ENCODE results near the gene SYNCRIP.
A peak's percentile ranks its signal among the peaks of the same experiment; 100 is the strongest.
"Not testable (repeated sequence)": the region's sequence is repeated elsewhere in the genome, so short reads cannot be mapped to it uniquely, and the experiment has no call there.

SYNCRIP gene

DNA sequence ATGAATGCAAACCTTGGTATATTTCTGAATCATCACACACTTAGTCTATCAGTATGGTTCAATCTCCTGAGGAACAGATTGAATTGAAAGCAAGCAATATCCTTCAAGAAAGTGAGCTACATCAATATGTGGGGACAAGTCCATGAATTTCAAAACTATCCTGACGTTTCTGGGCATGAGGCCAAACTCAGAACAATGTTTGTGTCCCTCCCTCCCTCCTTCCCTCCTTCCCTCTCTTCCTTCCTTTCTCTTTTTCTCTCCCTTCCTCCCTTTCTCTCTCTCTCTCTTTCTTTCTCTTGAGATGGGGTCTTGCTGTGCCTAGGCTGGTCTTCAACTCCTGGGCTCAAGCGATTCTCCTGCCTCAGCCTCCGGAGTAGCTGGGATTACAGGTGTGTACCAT is 27.9 kb upstream of the SYNCRIP start:
- no peak for DNase-seq (ENCODE audit: low read depth in 1 of 2, low spot score in 1 of 2)

DNA sequence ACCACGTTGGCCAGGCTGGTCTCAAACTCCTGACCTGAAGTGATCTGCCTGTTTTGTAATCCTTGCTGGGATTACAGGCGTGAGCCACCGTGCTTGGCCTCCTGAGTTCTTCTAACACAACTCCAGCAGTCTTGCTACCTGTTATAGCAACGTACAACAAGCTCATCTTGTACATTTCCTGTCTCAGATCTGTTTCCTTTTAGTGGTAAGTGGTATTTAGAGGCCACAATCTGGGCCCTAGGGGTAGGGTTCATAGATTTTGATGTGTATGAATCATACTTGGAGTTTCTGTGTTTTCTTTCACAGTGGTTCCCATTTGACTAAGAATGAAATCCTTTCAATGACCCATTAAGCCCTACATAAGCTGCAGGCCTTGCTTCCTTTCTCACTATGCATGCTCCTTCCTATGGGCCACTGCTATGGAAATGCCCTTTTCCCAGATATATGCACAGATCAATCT is 27.1 kb upstream of the SYNCRIP start:
- DNase-seq (ENCODE audit: low read depth in 1 of 2, low spot score in 1 of 2), result peak in 1 of 2 donors; percentile 34

DNA sequence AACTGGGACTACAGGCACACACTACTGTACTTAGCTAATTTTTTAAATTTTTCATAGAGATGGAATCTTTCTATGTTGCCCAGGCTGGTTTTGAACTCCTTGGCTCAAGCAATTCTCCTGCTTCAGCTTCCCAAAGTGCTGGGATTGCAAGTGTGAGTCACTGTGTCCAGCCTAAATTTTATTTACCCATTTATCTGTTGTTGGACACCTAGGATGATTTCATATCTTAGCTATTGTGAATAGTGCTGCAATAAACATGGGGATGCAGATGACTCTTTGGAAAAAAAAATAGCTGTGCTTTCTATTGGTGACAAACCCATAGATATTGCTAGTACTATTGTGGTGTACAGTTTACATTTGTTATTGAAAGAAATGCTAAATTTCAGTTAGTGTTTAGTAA is 19.6 kb upstream of the SYNCRIP start:
- DNase-seq (ENCODE audit: low read depth in 1 of 2, low spot score in 1 of 2), result no peak

DNA sequence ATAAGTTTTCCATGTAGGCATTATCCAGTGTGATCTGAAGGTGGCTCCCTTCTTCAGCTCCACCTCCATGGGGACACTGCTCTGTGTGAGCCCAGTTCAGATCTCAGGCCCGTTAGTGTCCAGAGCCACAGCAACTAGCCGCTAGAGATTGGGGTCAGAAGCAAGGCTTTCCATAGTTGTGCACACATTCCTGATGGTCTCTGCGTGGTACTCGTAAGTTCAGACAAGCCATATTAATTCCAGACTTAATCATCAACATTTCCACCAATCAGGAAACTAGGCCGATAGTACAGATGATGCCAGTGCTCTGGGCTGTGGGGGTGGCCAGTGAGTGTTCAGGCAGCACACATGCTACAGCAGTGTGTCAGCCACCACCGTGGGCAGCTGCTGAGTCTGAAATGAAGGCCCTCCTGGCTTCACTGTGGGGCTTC is 17.5 kb upstream of the SYNCRIP start:
- DNase-seq (ENCODE audit: low read depth in 1 of 2, low spot score in 1 of 2), result no peak

DNA sequence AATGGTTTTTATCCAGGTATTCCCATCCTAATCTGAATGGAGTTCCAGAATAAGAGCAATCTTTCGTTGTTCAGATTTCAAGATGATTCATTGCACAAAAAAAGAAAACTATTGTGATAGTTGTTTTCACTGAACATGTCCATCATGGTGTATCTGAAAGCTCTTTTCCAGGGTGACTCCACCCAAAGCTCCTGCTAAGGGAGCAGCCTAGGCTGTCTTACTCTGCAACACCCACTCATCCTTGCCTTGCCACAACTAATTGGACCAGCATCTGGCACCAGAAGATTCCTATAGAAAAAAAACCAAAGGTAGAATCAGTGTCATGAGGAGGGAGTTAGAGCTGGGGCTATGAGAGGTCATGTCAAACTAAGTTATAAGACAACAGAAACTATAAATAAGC is 7.9 kb upstream of the SYNCRIP start:
- no peak for DNase-seq (ENCODE audit: low read depth in 1 of 2, low spot score in 1 of 2)

DNA sequence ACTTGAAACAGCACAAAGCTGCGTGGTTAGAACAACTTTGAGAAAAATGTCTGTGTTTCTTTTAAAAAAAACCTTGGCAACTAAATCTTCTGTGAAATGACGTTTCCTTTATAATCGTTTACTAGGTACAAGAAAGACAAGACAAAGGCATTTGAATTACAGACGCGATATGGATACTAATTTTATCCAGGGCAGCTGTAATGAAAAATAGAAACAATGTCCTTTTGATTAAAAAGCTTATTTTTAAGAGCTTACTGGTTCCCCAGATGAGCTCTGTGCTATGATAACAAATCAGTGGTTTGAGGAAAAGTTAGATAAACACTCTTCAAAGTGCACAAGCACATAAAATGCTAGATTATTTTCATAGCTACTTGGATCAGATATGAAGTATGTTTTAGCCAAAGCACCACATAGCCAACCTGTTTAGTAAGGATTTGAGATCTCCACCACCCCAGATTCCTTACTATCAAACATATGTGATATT is 1.6 kb upstream of the SYNCRIP start:
- DNase-seq (ENCODE audit: low read depth in 1 of 2, low spot score in 1 of 2), result no peak

DNA sequence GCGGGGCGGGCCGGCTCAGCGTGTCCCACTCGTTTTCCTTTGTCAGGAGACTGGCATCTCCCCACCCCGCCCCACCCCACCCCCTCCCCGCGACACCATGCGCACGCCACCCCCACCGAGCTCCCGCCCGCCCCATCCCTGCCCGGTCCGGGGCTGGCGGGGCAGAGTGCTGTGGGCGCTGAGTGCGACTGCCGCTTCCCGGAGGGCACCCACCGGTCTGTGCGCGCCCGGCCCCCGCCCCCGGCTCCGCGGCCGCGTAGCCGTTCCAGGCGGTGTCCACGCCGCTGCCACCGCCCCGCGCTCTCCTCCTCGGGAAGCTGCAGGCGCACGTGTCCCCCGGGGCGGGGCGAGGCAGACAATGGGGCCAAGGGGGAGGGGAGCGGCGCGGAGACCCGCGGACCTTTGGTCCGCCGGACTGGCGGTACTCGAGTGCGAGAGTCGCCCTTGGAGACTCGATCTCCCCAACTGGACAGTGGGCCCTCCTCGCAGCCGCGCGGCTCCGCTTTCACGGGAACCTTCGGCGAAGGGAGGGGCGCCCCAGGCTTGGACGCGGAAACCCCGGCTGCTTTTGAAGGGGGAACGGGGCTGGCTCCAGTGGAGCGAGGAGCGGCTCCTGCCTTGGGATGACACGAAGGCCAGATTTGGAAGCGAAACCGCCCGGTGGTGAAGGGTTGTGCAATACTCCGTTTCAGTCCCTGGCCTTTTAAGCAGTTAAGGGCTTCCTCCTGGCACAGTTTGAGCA is 1.0 kb upstream of the SYNCRIP start:
- DNase-seq (ENCODE audit: low read depth in 1 of 2, low spot score in 1 of 2), result peak; percentile 57 to 71

DNA sequence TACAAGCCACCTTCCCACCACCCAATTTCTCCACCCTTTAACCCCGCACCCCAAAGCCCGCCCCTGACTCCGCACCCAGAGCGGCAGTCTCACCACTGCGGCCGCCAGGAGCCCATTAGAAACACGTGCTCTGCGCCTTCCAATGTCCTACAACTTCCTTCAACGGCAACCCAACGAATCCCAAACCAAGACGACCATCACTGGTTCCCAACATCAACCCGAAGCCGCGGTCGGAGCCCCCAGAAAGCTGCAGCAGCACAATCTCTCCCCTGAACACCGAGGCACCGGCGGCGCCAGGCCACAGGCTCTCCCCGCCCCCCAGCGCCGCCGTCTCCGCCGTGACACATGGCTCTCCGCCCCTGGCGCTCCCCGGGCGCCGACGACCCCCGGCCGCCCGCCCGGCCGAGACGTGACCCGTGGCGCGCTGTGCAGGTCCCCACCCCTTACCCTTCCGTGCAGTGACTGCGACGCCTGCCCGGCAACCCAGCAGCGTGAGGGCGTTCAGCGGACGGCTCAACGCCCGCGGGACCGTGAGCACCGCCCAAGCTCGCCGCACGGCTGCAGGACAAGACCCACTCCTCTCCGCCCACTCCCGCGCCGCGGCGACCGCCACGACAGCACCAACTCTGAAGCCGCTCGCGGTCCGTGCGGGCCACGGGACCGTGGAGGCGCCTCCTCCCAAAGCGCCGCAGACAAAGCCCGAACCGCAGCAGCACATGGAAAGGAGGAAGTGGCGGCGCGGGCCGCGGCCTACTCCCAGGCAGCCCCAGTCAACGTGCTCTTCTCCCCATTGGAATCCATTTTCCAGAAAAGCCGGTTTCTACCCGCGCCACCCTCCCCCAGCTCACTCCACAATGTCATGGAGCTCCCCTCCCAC is 551 bp downstream of the SYNCRIP start:
- peak; percentile 38 to 39 for DNase-seq (ENCODE audit: low read depth in 1 of 2, low spot score in 1 of 2)

DNA sequence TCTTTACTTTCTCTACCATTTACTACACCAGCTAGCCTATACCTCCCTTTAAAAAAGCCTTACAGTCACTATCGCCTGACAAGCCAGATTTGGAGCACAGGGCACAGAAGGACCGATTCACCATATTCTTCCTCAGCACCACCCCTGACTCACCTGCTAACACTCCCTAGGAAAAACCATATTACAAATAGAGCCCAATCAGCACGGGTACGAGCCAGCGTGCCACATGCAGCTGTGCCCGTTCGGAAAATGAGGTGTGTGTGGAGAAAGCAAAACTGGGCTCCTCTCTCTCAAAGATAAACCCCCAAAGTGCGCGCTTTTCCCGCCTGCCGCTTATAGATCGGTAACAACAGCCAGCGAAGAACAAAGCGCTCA is 1.2 kb downstream of the SYNCRIP start:
- peak in 1 of 2 donors; percentile 22 for DNase-seq (ENCODE audit: low read depth in 1 of 2, low spot score in 1 of 2)

DNA sequence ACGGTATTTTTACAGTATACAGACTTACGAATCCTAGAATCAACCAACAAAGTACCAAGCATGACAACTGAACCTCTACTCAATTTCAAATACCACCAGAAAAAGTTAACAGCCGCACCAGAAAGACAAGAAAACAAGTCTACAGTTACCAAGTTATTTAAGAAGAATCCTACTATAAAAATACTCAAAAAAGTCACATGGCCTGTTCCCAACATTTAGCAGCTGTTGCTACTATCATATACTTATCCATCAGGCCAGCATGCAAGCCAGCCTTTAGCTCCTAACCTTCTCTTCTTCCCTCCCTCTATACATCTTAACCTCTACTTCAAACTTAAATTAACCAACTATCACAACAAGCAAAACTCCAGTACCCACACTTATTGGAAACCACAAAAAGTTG is 1.9 kb downstream of the SYNCRIP start:
- no peak for DNase-seq (ENCODE audit: low read depth in 1 of 2, low spot score in 1 of 2)

DNA sequence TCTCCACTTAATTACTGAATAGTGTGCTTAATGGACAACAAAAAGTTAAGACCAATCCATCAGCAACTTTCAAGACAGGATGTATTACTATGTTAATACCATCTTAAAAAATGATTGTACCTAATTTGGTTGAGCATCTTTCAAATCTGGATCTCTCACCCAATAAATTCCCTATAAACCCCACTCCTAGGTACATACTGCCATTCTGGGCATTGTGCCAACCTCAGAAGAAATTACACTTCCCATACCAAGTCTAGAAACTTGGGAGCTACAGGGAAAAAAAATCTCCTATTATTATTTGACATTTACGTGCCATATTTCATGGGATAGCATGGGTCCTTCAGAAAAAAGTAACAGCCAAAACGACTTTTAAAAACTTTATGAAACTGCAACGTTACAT is 5.1 kb downstream of the SYNCRIP start:
- no peak for DNase-seq (ENCODE audit: low read depth in 1 of 2, low spot score in 1 of 2)

DNA sequence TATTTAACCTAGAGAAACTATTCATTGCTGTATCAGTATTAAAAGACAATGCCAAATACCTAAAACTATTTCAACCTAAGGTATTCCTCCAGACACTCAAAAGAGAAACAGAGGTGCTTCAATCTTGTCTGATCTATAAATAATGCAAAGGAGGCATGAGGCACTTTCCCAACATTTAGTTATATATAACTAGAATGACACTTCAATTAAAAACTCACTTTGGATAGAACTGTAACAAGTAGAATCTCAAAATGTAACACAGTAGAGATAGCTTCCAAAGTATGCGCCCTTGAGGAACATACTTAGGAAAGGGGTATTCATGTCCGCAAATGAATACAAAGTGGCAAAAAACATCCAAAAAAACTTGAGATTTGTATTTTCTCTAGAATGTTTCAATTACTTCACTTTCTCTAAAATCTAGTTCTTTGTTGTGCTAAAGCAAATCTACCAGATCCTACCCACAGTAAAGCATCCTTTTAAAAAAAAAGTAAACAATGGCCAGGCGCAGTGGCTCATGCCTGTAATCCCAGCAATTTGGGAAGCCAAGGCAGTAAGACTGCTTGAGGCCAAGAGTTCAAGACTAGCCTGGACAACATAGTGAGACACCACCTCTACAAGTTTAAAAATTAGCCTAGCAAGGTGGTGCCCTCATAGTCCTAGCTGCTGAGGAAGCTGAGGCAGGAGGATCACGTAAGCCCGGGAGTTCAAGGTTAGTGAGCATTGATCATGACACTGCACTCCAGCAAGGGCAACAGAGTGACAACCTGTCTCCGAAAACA is 10.3 kb downstream of the SYNCRIP start:
- DNase-seq (ENCODE audit: low read depth in 1 of 2, low spot score in 1 of 2), result no peak

DNA sequence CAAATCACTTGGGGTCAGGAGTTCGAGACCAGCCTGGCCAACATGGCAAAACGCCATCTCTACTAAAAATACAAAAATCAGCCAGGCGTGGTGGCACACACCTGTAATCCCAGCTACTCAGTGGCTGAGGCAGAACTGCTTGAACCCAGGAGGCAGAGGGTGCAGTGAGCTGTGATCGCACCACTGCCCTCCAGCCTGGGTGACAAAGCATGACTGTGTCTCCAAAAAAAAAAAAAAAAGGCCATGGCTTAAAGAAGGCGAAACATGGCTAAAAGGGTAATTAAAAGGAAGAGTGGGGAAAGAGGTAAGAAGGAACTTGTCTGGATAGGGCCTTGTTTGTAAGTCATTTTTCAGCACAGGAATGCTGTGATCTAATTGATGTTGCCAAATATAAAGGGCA is 11.6 kb downstream of the SYNCRIP start:
- DNase-seq (ENCODE audit: low read depth in 1 of 2, low spot score in 1 of 2), result not testable (repeated sequence)

DNA sequence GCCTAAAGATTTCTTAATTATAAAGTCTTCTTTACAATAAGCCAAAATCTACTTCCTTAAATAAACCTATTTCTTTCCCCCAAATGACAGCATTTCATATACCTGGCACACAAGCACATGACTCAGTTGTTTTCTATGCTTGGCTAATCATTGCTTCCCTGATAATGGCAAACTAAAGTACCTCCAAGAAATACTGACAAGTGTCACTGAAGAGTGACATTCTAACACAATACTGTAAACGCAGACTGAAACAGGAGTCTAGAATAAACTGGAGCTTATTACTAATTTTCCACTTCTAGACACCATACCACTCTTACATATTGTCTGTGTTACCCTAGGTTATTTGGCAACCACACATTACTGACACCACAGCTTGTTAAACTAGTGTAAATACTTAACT is 14.3 kb downstream of the SYNCRIP start:
- DNase-seq (ENCODE audit: low read depth in 1 of 2, low spot score in 1 of 2), result no peak

DNA sequence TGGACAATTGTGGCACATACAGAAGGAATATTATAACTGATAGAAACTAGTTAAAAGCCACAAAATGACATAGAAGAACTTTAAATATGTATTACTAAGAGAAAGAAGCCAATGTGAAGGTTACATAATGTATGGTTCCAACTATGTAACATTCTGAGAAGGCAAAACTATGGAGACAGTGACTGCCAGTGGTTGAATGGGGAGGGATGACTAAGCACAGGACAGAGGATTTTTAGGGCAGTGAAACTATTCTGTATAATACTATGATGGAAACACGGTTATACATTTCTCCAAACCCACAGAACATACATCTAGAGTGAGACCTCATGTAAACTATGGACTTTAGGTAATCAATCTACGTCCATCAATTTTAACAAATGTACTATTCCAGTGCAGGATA is 22.4 kb downstream of the SYNCRIP start:
- no peak for DNase-seq (ENCODE audit: low read depth in 1 of 2, low spot score in 1 of 2)

DNA sequence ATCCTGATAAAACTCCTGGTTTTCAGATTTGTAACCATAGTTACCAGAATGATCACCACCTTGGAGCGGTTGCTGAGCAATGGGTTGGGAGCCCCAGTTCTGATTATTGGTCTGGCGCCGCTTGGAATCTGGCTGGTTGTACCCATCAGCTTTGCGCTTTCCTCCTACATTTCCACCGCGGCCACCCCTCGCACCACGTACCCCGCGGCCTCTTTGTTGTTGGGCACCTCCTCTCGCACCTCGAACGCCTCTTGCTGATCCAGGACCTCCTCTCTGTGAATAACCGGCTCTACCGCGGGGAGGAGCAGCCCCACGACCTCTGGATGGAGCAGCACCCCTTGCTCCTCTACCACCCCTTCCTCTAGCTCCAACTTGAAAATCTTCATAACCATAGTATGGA is 27.9 kb downstream of the SYNCRIP start:
- DNase-seq (ENCODE audit: low read depth in 1 of 2, low spot score in 1 of 2), result no peak

DNA sequence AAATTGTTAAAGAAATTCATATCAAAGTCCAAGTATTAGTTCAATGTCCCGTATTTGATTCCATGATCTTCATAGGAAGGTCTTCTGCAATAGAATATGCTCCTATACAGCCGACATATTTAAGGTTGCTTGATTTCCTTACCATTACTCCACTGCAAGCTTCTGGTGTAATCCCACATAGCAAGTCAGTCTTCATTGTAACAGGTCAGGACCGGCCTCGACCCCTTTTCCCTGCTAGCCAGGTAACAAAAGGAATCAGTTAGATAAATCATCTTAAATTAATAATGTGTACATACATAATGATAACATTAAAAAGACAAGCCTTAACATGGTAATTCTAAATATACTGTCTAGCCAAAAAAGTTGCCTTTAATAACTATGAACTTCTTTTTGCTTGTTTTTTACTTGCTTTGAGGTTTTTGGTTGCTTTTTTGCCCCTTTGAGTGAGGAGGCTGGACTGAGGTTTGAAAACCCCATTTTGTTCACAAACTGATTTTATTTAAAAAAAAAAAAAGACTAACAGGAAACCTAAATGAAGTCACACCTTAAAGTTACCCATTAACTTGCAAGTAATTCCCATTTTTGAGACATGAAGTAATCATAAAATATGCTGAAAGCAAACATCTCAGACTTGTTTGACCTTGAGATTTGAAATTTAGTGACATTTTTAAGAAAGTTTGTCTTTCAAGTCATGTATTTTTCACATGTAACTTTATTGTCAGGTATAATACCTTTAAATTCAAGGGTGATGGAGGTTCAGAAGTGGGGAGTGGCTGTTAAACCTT is 29.8 kb downstream of the SYNCRIP start:
- DNase-seq (ENCODE audit: low read depth in 1 of 2, low spot score in 1 of 2), result no peak

DNA sequence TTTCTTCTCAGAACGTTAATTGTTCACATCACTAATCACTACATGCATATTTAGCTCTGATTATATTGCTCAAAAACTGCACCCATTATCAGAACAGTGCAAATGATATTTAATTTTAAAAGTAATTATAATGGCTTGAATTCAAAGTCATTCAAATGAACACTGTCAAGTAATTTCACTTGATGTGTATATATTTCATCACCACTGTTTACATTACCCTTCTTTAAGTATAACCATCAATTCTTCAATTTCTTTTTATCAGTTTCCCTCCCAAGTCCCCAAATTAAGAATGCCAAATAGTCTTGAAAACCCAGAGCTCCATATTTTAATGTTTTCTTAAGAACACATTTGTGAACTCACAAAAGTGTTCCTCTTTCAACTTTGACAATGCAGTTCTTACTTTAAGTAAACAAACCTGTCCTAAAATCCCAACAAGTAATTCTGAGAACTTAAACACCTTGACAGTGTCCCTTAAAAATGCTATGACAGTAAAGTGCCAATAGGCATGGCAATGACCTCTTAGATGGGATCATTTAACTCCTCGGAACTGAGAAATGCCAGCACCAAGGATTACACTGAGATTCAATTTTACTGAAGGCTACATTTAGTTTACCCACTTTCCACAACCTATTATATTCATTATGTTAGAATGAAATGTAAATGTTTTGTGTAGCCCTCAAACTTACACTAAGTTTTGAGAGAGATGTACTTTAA is 32.3 kb downstream of the SYNCRIP start:
- DNase-seq (ENCODE audit: low read depth in 1 of 2, low spot score in 1 of 2), result no peak

DNA sequence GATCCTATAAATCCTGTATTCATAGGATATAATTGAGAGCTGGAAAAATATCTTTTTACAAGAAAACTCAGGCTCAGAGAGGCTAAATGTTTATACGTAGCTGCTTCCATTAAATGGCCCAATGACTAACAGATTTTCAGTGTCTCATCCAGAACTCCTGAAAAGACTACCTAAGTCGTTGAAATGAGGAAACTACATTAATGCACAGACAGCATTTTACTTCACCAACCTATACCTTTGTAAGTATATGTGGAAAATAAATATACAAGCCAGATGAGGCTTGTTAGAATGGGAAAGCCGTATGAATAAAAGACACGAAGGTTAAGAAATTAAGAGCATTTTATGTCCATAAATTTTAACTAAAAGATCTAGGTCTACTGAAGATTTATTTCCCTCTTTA is 40.6 kb downstream of the SYNCRIP start:
- no peak for DNase-seq (ENCODE audit: low read depth in 1 of 2, low spot score in 1 of 2)

DNA sequence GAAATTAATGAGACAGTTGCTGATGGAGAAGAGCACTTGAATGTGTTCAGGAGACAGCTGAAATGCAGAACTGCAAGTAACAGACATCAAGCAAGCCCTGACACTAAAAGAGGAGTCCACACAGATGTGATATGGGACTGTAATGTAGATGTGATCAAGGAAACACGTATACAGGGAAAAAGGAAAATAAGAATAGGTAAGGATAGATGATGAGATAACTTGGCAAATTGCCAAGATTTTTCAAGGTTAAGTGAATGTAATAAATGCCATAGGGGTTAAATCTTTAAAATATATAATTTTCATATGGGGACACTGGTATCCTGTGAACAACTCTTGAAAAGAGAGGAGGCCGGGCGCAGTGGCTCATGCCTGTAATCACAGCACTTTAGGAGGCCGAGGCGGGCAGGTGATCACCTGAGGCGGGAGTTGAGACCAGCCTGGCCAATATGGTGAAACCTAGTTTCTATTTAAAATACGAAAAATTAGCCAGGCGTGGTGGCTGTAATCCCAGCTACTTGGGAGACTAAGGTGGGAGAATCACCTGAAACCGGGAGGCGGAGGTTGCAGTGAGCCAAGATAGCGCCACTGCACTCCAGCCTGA is 41.9 kb downstream of the SYNCRIP start:
- DNase-seq (ENCODE audit: low read depth in 1 of 2, low spot score in 1 of 2), result no peak

Data from activated CD4-positive, alpha-beta T cell treated with anti-CD3 and anti-CD28 coated beads, Interleukin-2, amount 50 U/mL, for 24 hours (primary cell).